GM12872 (cell line): ENCODE measurements around the gene KRT5.

ENCODE experiments used
- TF ChIP-seq, protein P1 (sequence below): IDR thresholded peaks from 3 replicates; pipeline ENCODE4 v1.5.1; 2011; ENCODE audit warnings: low read depth, mild to moderate bottlenecking, low read length, moderate library complexity; ENCODE audit not compliant: insufficient read depth

Gene KRT5

GRCh38 chr12:52524241-52524897, 4.2 kb upstream of the KRT5 start:
- TF ChIP-seq, protein P1, sequence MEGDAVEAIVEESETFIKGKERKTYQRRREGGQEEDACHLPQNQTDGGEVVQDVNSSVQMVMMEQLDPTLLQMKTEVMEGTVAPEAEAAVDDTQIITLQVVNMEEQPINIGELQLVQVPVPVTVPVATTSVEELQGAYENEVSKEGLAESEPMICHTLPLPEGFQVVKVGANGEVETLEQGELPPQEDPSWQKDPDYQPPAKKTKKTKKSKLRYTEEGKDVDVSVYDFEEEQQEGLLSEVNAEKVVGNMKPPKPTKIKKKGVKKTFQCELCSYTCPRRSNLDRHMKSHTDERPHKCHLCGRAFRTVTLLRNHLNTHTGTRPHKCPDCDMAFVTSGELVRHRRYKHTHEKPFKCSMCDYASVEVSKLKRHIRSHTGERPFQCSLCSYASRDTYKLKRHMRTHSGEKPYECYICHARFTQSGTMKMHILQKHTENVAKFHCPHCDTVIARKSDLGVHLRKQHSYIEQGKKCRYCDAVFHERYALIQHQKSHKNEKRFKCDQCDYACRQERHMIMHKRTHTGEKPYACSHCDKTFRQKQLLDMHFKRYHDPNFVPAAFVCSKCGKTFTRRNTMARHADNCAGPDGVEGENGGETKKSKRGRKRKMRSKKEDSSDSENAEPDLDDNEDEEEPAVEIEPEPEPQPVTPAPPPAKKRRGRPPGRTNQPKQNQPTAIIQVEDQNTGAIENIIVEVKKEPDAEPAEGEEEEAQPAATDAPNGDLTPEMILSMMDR: no peak

DNA sequence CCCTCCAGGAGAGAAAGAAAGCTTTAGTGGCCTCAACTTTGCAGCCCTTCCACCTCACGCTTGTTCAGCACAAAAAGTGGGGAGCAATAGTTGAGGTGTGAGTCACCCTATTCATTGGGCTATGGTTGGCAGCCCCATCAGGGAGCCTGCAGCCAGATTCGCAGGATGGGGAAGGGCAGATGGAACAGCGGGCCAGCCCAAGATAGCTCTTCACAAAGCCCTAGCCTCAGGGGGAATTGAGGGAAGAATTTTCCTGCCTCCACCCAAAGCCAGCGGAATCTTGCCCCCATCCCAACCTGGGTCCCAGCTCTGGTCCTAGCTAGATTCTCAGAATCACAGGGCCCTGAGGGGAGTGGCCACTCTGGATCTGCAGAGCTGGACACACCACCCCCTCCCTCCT, 3.6 kb upstream of the KRT5 start:
- TF ChIP-seq, protein P1: no peak

DNA sequence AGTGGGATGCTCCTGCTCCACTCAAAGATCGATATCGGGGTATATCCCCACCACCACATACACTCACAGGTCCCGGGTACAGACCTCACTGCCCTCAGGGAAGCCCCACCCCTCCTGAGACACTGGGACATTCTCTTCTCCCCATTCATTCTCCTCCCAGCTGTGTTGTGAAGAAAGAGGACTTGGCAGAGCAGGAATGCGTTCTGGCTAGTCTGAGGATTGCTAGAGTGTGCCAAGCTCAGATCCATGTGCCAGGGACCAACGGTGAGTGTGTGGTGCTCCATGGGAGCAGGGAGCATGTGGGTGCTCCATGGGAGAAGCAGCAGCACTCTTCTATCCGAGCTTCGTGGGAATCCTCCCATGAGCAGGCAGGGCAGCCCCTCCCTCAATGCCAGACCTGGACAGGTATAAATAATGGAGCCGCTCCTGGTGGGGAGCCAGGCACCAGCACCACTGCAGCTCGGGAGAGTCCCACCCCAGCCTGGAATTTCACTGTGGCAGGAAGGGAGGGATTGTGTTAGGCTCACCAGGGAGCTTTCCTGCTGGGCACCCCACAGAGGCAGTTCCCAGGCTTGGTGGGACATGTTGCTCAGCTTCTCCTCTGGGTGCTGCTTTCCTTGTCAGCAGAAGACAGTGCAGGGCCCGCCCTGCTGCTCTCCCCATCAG, 2.3 kb upstream of the KRT5 start:
- TF ChIP-seq, protein P1: no peak

DNA sequence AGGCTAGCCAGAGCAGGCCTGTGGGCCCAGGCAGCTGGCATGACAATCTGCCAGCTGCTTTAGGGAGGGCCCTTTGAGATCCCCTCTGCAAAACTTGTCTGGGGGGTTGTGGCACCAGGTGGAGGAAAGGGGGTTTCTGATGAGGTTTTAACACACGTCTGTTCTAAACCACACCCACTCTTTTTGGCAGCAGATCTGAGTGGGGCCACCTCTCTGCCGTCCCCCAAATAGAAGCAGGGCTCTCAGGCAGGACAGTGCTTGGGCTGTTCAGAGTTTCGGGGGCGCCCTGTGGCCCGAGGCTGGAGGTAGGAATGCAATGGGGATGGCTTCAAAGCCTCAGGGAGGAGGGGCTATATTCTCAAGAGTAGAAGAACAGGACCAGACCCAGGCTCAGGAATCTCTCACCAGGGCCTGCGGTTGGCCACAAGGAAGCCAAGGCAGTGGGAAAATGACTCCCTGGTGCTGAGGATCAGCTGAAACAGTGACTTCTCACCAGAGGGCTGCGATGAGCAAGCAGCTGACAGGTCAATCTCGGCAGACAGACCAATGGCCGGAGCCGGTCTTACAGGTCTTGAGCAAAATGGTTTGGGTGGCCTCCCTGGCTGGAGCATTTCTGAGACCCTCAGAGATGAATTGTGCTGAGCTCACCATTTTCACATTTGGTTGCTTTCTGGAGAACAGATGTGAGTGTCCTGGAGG, 1.5 kb upstream of the KRT5 start:
- TF ChIP-seq, protein P1: no peak

DNA sequence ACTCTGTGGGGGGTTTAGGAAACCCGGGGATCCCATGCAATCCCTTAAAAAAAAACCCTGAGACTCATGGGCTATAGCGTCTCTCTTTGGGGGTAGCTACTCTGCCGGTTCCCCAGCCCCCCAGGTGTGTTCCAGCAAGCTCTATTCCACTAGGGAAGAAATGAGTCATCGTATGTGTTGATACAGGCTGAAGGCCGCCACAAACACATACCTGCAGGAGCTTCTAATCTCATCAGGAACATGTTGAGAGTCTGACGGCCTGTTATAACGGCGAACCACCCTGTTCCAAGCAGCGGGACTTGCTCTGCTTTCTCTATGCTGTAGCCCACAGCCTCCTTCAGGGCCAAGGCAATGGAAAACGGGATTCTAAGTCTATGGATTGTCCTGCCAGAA, 977 bp upstream of the KRT5 start:
- TF ChIP-seq, protein P1: no peak

DNA sequence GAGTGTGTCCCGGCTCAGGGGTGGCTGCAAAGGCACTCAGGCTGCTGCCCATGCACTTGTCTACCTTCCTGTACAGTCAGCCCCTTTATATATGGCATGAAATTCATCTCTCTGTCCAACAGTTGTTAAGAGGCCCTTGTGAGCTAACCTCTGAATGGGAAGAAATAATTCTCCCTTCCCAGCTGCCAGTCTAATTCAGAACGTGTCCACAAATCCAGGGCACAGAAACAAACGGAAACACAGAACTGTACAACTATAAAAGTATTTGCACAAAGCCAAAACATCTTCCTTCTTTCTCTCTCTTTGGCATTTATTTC, 849 bp downstream of the KRT5 start:
- TF ChIP-seq, protein P1: no peak

DNA sequence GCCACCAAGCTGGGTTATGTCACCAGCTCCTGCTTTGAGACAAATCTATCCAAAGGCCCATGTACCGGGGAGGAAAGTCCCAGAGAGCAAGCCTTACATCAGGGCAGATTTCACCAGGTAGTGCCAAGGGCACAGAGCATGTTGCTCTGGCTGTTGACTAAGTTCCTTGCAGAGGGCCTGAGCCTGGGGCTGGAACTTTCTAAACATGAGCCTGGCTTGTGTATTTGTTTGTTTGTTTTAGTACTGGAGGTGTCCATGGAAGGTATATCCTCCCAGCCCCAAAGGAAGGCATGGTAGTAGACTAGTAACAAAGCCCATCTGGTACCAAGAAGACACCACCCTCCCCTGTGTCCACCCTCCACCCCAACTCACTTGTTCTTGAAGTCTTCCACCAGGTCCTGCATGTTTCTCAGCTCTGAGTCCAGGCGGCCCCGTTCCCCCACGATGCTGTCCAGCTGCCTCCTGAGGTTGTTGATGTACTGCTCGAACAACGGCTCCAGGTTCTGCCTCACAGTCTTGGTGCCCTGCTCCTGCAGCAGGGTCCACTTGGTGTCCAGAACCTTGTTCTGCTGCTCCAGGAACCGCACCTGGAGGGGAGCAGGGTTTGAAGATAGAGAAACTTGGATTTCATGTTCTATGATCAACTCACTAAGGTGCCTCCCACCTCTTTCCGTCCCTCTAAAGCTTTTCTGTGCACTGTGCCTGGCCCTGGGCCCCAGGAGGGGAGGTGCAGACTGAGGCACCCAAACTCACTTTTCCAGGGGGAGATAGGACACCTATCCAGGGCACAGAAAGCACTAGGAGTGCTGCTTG, 1.4 kb downstream of the KRT5 start:
- TF ChIP-seq, protein P1: no peak
